SK-N-SH treated with all-trans-retinoic acid at 6 μM for 48 hours (cell line): ENCODE data around the gene BANP.
"Not testable (repeated sequence)": the region's sequence is repeated elsewhere in the genome, so short reads cannot be mapped to it uniquely, and the experiment has no call there.

Experiments
- ATAC-seq: fragments of 200-7000 bp; cut with Tn5 transposase; 3 replicates; pipeline ENCODE4 v1.9.1; 2020; ENCODE audit warnings: mild to moderate bottlenecking, moderate library complexity
- ARNTL ChIP-seq: fragments of 450-650 bp; formaldehyde crosslinking; IDR thresholded peaks from 2 replicates; pipeline ENCODE4 v1.5.0; 2020; ENCODE audit warnings: low read depth, mild to moderate bottlenecking, moderate library complexity, borderline replicate concordance
- BACH2 ChIP-seq: fragments of 250-450 bp; sonication (Bioruptor Pico); IDR thresholded peaks from 2 replicates; pipeline ENCODE4 v1.9.0; 2021; ENCODE audit warnings: mild to moderate bottlenecking, borderline replicate concordance
- CSDC2 ChIP-seq: fragments of 250-450 bp; sonication (Bioruptor Pico); IDR thresholded peaks from 2 replicates; pipeline ENCODE4 v1.5.0; 2020; ENCODE audit warnings: mild to moderate bottlenecking, moderate library complexity
- CSRNP3 ChIP-seq: fragments of 250-450 bp; sonication (Bioruptor Pico); IDR thresholded peaks from 2 replicates; pipeline ENCODE4 v1.5.1; 2021; ENCODE audit warnings: mild to moderate bottlenecking, moderate library complexity
- ESRRG ChIP-seq: fragments of 250-450 bp; sonication (Bioruptor Pico); IDR thresholded peaks from 2 replicates; pipeline ENCODE4 v1.6.1; 2021; ENCODE audit warnings: mild to moderate bottlenecking
- GLIS3 ChIP-seq: fragments of 250-450 bp; sonication (Bioruptor Pico); IDR thresholded peaks from 2 replicates; pipeline ENCODE4 v1.5.0; 2020; ENCODE audit warnings: mild to moderate bottlenecking, moderate library complexity
- ISL1 ChIP-seq: fragments of 250-450 bp; sonication (Bioruptor Pico); IDR thresholded peaks from 2 replicates; pipeline ENCODE4 v2.1.2; 2022; ENCODE audit warnings: mild to moderate bottlenecking, moderate library complexity
- OSR1 ChIP-seq: fragments of 250-450 bp; sonication (Bioruptor Pico); IDR thresholded peaks from 2 replicates; pipeline ENCODE4 v1.8.0; 2022; ENCODE audit warnings: moderate library complexity, mild to moderate bottlenecking, inconsistent platforms
- POU6F1 ChIP-seq: fragments of 250-450 bp; sonication (Bioruptor Pico); IDR thresholded peaks from 2 replicates; pipeline ENCODE4 v1.8.0; 2021; ENCODE audit warnings: low read depth, mild to moderate bottlenecking, moderate library complexity, borderline replicate concordance
- PPARA ChIP-seq: fragments of 250-450 bp; sonication (Bioruptor Pico); IDR thresholded peaks from 2 replicates; pipeline ENCODE4 v1.5.0; 2020; ENCODE audit warnings: mild to moderate bottlenecking, borderline replicate concordance
- RARB ChIP-seq: fragments of 250-450 bp; sonication (Bioruptor Pico); IDR thresholded peaks from 2 replicates; pipeline ENCODE4 v1.8.0; 2021; ENCODE audit warnings: mild to moderate bottlenecking, moderate library complexity
- SNAI2 ChIP-seq: fragments of 250-450 bp; sonication (Bioruptor Pico); IDR thresholded peaks from 2 replicates; pipeline ENCODE4 v1.5.0; 2020; ENCODE audit warnings: mild to moderate bottlenecking, moderate library complexity
- TCF4 ChIP-seq: fragments of 250-450 bp; sonication (Bioruptor Pico); IDR thresholded peaks from 2 replicates; pipeline ENCODE4 v1.8.0; 2021; ENCODE audit warnings: mild to moderate bottlenecking, moderate library complexity, borderline replicate concordance
- TOX ChIP-seq: fragments of 250-450 bp; sonication (Bioruptor Pico); IDR thresholded peaks from 2 replicates; pipeline ENCODE4 v1.8.0; 2021; ENCODE audit warnings: mild to moderate bottlenecking, moderate library complexity, borderline replicate concordance
- TSHZ2 ChIP-seq: fragments of 250-450 bp; sonication (Bioruptor Pico); IDR thresholded peaks from 2 replicates; pipeline ENCODE4 v1.5.0; 2020; ENCODE audit warnings: mild to moderate bottlenecking, moderate library complexity
- ZC3H10 ChIP-seq: fragments of 250-450 bp; sonication (Bioruptor Pico); IDR thresholded peaks from 2 replicates; pipeline ENCODE4 v1.5.1; 2021; ENCODE audit warnings: mild to moderate bottlenecking, moderate library complexity
- ZFP3 ChIP-seq: fragments of 250-450 bp; sonication (Bioruptor Pico); IDR thresholded peaks from 2 replicates; pipeline ENCODE4 v1.5.0; 2020; ENCODE audit warnings: mild to moderate bottlenecking, moderate library complexity
- ZFP30 ChIP-seq: fragments of 450-650 bp; formaldehyde crosslinking; IDR thresholded peaks from 2 replicates; pipeline ENCODE4 v1.5.0; 2022; ENCODE audit warnings: mild to moderate bottlenecking, moderate library complexity
- ZNF565 ChIP-seq: fragments of 450-650 bp; formaldehyde crosslinking; conservative IDR thresholded peaks from 2 replicates; pipeline ENCODE4 v1.5.0; 2020; ENCODE audit warnings: low read depth, mild to moderate bottlenecking, moderate library complexity
- ZNF70 ChIP-seq: fragments of 450-650 bp; formaldehyde crosslinking; IDR thresholded peaks from 2 replicates; pipeline ENCODE4 v1.5.0; 2020; ENCODE audit warnings: mild to moderate bottlenecking, moderate library complexity
- ZNF8 ChIP-seq: fragments of 450-650 bp; formaldehyde crosslinking; IDR thresholded peaks from 2 replicates; pipeline ENCODE4 v1.5.0; 2020; ENCODE audit warnings: mild to moderate bottlenecking, moderate library complexity
- TF ChIP-seq, protein P1 (sequence below): fragments of 250-450 bp; sonication (Bioruptor Pico); IDR thresholded peaks from 2 replicates; pipeline ENCODE4 v1.5.1; 2020; ENCODE audit warnings: low read depth, mild to moderate bottlenecking, moderate library complexity
- TF ChIP-seq, protein P2 (sequence below): fragments of 250-450 bp; sonication (Bioruptor Pico); IDR thresholded peaks from 2 replicates; pipeline ENCODE4 v1.8.0; 2020; ENCODE audit warnings: mild to moderate bottlenecking, moderate library complexity, borderline replicate concordance

The BANP gene

DNA sequence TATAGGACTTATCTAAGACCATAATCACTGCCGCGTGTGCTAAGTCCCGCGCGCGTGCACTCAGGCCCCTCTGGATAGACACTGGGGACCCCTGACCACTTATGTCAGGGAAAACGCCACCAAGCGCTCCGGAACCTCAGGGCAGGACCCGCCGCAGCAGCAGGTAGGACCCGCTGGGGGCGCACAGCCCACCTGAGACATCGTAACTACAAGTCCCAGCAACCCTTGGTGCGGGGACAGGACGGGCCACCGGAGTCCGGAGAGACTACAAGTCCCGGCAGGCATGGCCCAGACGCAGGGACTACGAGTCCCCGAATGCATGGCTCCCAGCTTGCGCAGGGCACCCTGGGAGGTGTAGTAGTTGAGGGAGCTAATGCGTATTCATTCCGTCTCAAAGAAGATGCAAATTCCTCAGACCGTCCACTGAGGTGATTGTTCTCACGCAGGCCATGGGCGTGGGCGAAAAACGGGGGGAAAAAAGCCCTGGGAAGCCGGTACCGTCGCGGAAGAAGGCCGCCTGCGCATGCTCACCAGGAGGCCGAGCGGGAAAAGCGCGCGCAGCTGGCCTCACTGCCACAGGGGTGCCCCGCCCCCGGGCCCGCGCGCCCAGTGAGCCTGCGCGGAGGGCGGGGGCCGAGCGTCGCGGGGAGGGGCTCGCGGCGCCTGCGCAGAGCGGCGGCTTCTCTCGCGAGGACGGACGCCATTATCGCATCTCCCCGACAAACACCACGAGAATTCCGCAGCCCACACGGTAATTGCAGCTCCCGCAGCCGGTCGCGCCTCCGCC is at the start of gene BANP:
Gene BANP (plus strand): TSS at position 670 of the 787 bp plus-strand sequence. CDS start 23,682 bp downstream, outside the sequence.
- TF ChIP-seq ARNTL (CRISPR knock-in tag) (no peak), POU6F1 (no peak), ZFP30 (CRISPR knock-in tag) (no peak), CSRNP3 (CRISPR knock-in tag) (no peak), ISL1 (no peak), ZFP3 (peak; percentile 42; the same call in 1 of the 2 replicates), OSR1 (CRISPR knock-in tag) (no peak), BACH2 (CRISPR knock-in tag) (no peak), CSDC2 (CRISPR knock-in tag) (0 out of 2 replicates have a peak, but pooled peaks have one; percentile 50), ZC3H10 (CRISPR knock-in tag) (no peak), ZNF8 (CRISPR knock-in tag) (no peak), RARB (CRISPR knock-in tag) (no peak), PPARA (CRISPR knock-in tag) (no peak), TOX (CRISPR knock-in tag) (no peak), SNAI2 (no peak), TCF4 (no peak), GLIS3 (no peak), TSHZ2 (CRISPR knock-in tag) (peak; percentile 76), ESRRG (no peak), ZNF70 (CRISPR knock-in tag) (0 out of 2 replicates have a peak, but pooled peaks have one; percentile 26), ZNF565 (CRISPR knock-in tag) (no peak)
- TF ChIP-seq, protein P1, sequence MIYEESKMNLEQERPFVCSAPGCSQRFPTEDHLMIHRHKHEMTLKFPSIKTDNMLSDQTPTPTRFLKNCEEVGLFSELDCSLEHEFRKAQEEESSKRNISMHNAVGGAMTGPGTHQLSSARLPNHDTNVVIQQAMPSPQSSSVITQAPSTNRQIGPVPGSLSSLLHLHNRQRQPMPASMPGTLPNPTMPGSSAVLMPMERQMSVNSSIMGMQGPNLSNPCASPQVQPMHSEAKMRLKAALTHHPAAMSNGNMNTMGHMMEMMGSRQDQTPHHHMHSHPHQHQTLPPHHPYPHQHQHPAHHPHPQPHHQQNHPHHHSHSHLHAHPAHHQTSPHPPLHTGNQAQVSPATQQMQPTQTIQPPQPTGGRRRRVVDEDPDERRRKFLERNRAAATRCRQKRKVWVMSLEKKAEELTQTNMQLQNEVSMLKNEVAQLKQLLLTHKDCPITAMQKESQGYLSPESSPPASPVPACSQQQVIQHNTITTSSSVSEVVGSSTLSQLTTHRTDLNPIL (CRISPR knock-in tag), result no peak
- TF ChIP-seq, protein P2, sequence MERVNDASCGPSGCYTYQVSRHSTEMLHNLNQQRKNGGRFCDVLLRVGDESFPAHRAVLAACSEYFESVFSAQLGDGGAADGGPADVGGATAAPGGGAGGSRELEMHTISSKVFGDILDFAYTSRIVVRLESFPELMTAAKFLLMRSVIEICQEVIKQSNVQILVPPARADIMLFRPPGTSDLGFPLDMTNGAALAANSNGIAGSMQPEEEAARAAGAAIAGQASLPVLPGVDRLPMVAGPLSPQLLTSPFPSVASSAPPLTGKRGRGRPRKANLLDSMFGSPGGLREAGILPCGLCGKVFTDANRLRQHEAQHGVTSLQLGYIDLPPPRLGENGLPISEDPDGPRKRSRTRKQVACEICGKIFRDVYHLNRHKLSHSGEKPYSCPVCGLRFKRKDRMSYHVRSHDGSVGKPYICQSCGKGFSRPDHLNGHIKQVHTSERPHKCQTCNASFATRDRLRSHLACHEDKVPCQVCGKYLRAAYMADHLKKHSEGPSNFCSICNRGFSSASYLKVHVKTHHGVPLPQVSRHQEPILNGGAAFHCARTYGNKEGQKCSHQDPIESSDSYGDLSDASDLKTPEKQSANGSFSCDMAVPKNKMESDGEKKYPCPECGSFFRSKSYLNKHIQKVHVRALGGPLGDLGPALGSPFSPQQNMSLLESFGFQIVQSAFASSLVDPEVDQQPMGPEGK (CRISPR knock-in tag), result no peak
- ATAC-seq, result peak; percentile 100

DNA sequence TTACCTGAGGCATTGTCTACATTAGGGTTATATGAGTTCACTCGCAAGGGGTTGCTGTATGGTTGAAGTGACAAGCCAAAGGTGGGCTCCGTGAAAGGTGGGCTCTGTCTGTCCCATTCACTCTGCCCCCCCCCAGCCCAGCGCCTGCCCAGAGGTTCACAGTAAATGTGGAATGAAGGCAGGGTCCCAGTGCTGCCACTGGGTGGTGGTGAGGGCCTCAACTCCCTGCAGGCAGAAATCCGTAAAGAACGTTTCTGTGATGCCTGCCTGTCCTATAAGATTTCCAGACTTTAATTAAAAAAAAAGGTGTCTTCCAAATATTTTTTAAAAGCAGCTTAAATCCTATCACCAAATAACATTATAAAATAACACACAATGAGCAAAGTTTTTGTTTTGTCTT is 46.3 kb upstream of the BANP start:
- ATAC-seq, result 0 out of 3 replicates have a peak, but pooled peaks have one; percentile 23

DNA sequence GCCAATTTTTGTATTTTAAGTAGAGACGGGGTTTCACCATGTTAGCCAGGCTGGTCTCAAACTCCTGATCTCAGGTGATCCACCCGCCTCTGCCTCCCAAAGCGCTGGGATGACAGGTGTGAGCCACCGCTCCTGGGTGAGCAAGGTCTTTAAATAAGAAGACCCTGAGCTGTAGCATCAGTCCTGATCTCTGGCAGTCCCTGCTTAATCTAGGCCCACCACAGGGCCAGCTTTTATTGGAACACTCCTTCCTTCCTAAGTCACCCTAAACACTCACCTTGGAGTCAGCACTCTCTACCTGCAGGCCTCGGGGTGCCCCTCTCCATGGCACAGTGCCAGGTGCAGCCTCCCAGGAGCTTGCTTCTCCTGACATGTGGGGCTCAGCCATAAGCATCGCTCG is 45.7 kb upstream of the BANP start:
- ATAC-seq, result not testable (repeated sequence)

- not testable (repeated sequence) for ATAC-seq
Measured at GRCh38 chr16:87908101-87908500, 43.1 kb upstream of the BANP start.

- ATAC-seq, result peak; percentile 90
Measured at GRCh38 chr16:87909203-87909935, 41.9 kb upstream of the BANP start.
